ENCODE results near the gene ARX.

The ARX gene

DNA sequence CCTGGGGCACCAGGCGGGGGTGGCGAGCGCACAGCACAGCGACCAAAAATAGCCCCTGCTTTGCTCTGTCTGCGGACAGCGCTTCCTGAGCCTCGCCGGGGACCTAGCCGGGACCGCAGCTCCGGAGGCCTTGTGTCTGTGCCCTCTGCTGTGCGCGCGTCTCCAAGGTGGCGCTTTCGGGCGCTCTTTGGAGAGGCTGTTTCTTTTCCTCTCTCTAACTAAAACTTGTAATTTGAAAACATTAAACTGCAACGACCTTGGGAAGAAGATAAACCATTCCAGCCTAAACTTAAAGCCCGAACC lies 3.4 kb downstream of the ARX start:
- no peak for DNase-seq (ENCODE audit: low read depth)
- no peak overlapping the region for H3K4me3 ChIP-seq (ENCODE audit: low read depth, low read length)
- TF ChIP-seq, protein P1, sequence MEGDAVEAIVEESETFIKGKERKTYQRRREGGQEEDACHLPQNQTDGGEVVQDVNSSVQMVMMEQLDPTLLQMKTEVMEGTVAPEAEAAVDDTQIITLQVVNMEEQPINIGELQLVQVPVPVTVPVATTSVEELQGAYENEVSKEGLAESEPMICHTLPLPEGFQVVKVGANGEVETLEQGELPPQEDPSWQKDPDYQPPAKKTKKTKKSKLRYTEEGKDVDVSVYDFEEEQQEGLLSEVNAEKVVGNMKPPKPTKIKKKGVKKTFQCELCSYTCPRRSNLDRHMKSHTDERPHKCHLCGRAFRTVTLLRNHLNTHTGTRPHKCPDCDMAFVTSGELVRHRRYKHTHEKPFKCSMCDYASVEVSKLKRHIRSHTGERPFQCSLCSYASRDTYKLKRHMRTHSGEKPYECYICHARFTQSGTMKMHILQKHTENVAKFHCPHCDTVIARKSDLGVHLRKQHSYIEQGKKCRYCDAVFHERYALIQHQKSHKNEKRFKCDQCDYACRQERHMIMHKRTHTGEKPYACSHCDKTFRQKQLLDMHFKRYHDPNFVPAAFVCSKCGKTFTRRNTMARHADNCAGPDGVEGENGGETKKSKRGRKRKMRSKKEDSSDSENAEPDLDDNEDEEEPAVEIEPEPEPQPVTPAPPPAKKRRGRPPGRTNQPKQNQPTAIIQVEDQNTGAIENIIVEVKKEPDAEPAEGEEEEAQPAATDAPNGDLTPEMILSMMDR (conservative IDR thresholded peaks at IDR 0.05; ENCODE audit: low read depth, low read length) = no peak

DNA sequence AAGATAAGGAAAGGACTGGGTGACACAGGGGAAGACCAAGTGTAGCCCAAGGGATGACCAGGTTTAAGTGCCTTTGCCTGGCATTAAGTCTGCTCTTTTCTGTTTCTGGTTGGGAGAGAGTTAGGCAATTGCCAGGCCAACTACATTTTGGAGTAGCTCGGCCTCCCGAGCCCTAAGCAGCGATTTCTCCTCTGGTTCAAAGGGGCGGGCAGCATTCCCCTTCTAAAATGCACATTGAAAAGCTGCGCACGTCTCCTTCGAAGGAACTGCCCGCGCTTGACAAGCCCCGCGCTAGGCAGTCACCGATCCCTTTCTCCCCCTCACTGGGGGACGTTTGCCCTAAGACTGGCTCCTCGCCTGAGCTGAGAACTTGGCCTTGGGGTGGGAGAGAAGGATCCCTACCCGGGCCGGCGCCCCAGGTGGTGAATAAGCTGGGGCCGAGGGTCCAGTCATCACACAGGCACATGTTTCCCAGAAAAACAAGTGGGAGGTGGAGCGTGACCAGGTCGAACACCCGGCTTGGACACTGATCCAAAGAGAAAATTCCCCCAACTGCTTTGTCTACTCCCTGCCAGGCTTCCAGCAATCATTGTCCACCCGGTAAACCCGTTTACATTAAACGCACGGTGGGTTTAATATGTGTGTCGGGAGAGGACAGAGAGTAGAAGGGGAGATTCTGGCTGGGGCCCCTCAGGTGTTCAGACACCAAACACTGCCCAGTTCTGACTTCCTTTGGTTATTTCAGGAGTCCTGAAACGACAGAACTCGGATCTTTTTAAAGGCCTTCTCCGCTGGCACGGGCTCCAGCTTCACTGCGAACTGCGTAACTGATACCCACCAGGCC lies 4.0 kb downstream of the ARX start:
- no peak for DNase-seq (ENCODE audit: low read depth)
- H3K4me3 ChIP-seq (ENCODE audit: low read depth, low read length) = no peak overlapping the region
- TF ChIP-seq, protein P1 (conservative IDR thresholded peaks at IDR 0.05; ENCODE audit: low read depth, low read length) = no peak

DNA sequence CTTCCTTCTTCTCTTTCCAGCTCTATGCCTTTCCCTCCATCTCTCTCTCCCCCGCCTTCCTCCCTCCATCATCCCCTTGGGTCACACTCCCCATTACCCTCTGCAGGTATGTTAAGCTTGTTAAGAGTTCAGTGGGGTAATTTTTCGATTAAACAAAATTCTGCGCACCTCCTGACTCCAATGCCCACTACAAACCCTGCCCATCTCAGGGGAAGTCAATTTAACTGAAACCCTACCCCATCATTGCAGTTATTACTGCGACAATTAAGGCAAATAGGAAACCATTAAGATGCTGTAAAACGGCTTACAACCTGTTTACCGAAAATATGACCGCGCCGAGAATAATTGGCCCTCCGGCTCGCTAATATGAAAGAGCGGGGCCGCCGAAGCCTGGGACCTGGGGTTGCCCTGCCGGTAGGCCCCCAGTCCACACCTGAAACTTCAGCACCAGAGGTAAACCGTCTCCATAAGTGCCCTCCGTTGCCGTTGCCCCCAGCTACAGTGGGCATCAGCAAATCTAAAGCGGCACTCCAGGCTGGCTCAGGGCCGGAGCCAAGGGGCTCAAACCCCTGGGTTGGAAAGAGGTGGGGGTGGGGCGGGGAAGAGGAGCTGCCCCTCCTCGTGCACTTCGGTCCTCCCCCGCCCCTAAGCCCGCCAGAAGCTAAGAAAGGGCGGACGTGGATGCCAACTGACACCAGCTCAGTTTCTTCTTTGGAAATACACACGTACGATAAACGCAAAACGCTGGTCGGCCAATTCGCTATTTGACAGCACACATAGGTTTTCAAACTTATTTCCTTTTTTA lies 4.8 kb downstream of the ARX start:
- no peak overlapping the region for H3K4me3 ChIP-seq (ENCODE audit: low read depth, low read length)
- DNase-seq (ENCODE audit: low read depth) = no peak
- TF ChIP-seq, protein P1 (conservative IDR thresholded peaks at IDR 0.05; ENCODE audit: low read depth, low read length) = no peak

GRCh38 chrX:25009407-25009806 lies 6.4 kb downstream of the ARX start:
- H3K4me3 ChIP-seq (ENCODE audit: low read depth, low read length) = no peak overlapping the region
- TF ChIP-seq, protein P1 (conservative IDR thresholded peaks at IDR 0.05; ENCODE audit: low read depth, low read length) = no peak
- DNase-seq (ENCODE audit: low read depth) = no peak

DNA sequence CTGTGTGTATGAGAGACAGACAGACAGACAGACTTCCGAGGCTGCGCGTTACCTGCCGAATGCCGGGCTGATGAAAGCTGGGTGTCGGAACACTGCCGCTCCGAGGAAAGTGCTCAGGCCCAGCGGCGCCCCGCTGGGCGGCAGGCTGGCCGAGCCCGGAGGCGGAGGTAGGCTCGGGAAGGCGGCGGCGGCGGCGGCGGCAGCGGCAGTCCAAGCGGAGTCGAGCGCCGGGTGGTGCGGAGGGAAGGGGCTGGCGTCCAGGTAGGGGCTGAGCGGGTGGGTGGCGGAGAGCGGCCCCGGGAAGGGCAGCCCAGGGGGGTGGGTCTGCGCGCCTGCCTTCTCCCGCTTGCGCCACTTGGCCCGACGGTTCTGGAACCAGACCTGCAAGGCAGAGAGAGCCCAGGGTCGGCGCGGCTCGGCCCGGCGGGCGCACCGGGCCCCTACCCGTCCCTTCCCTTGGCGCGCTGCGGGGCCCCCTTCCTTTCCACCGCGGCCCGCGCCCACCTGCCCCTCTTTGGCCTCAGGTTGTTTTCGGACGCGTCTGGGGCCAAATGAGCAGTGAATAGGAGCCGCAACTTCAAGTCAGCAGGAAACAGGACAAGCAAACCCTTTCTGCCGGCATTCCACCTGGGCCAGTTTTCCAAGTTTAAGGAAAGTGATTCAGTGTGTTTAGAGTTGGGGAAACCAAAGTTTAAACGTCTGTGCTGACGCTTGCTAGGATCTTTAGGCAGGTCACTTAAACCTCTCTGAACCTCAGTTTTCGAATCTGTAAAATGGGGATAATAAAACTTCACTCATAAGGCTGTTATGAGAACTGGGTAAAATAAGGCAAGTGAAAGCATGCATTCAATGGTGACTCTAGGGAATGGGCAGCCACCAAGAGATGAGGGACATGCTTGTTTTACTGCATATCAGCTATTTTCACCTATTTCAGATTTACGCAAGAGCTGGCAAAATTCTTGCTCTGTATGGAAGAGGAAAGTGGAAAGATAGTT lies 8.4 kb downstream of the ARX start:
- H3K4me3 ChIP-seq (ENCODE audit: low read depth, low read length) = no peak overlapping the region
- TF ChIP-seq, protein P1 (conservative IDR thresholded peaks at IDR 0.05; ENCODE audit: low read depth, low read length) = no peak
- DNase-seq (ENCODE audit: low read depth) = no peak

DNA sequence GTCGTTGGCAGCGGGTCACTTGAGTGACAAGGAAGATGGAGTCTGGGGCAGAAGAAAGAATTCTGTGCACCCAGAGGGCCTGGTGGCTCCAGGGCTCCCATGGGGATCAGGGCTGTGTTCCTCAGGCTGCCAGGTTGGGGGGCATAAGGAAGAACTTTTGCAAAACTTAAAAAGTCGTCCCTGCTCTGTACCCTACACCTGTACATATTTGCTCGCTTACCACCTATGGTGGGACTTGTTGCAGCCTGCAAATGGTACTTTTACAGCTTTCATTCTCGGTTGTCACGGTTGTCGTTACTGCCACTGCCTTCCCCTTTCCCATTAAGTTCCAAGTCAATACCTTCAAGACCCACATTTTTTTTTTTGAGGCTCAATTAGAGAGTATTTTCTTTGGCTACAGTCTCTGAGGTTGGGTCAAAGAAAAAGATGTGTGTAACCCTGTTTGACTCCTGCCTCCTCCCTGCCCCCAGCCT lies 9.1 kb downstream of the ARX start:
- no peak for DNase-seq (ENCODE audit: low read depth)
- no peak overlapping the region for H3K4me3 ChIP-seq (ENCODE audit: low read depth, low read length)
- TF ChIP-seq, protein P1 (conservative IDR thresholded peaks at IDR 0.05; ENCODE audit: low read depth, low read length) = no peak

Measured in choroid plexus epithelial cell (primary cell).